ENCODE results near the gene KCNMB3.
"Not testable (repeated sequence)": the region's sequence is repeated elsewhere in the genome, so short reads cannot be mapped to it uniquely, and the experiment has no call there.

Gene KCNMB3

DNA sequence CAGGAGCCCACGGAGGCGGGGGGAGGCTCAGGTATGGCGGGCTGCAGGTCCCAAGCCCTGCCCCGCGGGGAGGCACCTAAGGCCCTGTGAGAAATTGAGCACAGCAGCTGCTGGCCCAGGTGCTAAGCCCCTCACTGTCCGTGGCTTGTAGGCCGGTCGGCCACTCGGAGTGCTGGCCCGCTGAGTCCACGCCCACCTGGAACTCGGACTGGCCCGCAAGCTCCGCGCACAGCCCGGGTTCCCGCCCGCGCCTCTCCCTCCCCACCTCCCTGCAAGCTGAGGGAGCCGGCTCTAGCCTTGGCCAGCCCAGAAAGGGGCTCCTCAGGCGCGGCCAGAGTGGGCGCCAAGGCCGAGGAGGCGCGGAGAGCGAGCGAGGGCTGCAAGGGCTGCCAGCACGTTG is 12.2 kb upstream of the KCNMB3 start:
- no peak for DNase-seq

- DNase-seq: peak; percentile 62
Measured at GRCh38 chr3:179260949-179261765, 10.2 kb upstream of the KCNMB3 start.

DNA sequence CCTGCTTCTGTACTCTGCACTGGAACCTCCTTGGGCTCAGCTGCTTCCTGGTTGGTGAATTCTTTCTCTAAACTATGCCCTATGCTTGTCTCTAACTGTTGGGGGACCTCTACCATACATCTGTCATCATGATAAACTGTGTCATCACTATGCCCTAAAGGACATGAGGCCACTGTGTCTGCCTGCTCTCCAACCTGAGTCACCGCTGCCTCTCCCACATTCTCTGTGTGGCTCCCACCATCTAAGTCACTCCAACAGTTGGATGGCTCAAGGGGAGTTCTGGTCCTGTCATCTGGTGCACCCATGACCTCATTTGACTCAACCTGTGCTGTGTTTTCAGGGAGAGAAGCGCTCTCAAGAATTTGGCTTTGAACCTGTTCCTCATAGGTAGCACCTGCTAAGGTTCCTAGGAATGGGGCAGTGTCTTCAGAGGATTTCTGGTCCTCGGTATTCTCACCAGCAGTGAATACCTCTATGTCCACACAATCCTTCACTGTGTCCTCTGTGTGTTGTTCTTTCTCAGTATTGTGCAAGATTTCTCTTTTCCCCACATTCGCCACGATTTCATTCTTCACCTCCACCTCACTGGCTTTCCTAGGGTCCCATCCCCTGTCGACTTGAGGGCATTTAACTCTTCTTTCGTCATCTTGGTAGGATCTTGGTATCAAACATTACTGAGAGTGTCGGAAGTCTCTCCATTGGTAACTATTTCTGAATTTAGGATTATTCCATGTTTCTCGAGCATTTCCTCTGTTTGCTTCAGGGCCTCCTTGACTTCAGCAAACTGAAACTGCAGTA is 9.2 kb upstream of the KCNMB3 start:
- not testable (repeated sequence) for DNase-seq

GRCh38 chr3:179258820-179259219 is 7.9 kb upstream of the KCNMB3 start:
- DNase-seq: no peak

GRCh38 chr3:179257742-179258141 is 6.8 kb upstream of the KCNMB3 start:
- not testable (repeated sequence) for DNase-seq

DNA sequence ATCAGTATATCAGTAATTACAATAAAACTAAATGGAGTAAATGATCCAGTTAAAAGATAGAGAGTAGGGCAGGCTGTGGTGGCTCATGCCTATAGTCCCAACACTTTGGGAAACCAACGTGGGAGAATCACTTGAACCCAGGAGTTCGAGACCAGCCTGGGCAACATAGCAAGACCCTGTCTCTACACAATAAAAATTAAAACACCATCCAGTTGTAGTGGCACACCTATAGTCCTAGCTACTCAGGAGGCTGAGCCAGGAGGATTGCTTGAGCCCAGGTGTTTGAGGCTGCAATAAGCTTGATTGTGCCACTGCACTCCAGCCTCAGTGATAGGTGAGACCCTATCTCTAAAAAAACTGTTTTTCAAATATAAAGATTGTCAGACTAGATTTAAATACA is 5.9 kb upstream of the KCNMB3 start:
- DNase-seq: no peak

DNA sequence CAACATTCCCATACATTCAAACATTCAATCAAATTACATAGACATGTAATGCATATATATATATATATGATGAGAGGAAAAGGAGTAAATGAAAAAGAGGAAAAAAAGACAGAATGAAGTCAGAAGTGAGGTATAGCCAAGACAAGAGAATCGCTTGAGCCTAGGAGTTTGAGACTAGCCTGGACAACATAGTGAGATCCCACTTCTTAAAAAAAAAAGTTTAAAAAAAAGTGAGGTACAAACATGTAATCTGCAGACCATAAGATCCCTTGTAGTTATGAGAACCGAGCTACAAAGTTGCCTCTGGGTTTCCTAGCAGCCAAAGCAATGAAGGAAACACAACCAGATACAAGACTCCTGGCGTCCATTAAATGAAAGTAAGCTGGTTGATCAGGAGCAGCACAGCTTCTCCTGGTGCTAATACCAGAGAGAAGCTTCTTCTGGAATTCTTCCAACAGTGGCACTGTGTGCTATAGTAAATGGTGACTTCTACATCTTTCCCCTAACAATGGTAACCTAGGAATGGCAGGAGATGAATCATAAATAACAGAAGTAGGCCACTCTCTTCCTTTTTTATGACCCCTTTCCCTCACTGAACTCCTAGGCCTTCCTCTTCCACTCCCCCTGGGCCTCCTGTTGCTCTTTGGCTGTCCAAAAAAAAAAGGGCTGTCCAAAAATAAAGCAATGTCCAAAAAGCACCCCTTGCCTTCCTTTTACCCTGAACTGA is 3.5 kb downstream of the KCNMB3 start:
- no peak for DNase-seq

DNA sequence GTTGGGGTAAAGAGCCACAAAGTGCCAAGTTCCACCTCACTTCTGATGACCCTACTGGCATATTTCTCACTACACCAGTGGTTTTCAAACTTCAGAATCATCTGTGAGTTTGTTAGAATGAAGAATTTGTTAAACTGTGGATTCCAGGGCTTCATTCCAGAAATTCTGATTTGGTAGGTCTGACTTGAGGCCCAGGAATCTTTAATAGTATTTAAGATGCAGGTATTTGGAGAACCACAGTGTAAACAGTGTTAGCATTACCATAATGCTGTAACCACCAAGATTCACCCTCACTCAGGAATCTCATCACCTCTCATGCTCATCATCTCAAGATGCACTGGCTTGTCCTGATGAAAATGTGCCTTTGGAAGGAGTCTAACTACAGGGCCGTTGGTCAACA is 6.0 kb downstream of the KCNMB3 start:
- no peak for DNase-seq

DNA sequence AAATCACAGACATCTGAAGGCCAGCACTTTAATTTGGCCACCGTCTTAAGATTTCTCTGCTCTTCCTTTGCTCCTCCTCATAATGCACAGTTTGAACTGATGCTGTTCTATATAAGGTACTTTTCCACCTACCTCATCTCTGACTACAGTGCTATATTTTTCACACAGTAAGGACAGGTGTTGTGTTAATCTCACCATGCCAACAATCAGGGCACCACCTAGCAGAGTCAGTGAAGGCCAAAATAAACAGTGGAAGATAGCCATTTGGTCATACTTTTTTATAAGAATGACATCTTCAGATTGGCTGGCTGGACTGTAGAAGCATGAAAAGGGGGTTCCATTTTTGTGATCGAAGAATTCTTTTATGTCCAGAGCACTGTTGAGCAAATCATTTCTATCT is 8.1 kb downstream of the KCNMB3 start:
- DNase-seq: not testable (repeated sequence)

GRCh38 chr3:179240299-179240698 is 10.6 kb downstream of the KCNMB3 start:
- DNase-seq: not testable (repeated sequence)

DNA sequence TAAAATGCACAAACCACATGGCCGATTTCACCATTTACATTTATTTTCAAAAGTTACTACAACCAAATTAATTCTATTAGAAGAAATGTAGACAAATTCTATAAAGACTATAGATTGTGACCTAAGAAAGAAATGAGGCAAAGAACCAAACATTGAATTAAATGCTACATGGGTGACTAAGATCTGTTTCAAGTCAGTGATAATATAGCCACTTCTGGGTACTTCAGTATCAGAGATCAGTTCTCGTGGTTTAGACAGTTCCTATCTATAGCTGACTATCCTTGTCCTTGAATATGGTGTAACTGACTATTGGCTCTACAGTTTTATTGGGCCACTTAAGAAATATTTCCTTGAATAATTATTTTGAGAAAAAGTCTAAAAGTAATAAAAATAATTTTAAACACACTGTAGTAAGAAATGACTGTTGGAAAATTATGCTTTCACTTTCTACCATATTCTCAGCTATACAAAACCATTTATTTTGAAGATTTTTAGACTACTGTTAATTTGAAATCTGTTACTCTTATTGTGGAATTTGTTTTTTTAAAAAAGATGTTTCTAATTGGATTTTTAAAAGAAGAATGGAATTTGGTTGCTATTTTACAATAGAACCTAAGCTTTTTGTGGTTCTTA is 14.1 kb downstream of the KCNMB3 start:
- no peak for DNase-seq

DNA sequence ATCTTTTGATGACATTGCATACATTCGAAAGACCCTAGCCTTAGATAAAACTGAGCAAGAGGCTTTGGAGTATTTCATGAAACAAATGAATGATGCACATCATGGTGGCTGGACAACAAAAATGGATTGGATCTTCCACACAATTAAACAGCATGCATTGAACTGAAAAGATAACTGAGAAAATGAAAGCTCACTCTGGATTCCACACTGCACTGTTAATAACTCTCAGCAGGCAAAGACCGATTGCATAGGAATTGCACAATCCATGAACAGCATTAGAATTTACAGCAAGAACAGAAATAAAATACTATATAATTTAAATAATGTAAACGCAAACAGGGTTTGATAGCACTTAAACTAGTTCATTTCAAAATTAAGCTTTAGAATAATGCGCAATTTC is 16.7 kb downstream of the KCNMB3 start:
- DNase-seq: no peak

DNA sequence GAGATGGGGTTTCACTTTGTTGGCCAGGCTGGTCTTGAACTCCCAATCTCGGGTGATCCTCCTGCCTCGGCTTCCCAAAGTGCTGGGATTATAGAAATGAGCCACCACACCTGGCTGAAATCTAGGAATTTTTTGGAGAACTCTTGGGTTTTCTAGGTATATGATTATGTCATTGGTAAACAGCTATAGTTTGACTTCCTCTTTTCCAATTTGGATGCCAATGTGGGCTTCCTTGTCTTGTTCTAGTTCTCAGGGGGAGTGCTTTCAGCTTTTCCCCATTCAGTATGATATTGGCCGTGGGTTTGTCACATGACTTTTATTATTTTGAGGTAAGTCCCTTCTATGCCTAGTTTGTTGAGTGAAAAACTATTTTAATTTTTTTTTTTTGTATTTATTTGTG is 17.9 kb downstream of the KCNMB3 start:
- no peak for DNase-seq

- no peak for DNase-seq
Measured at GRCh38 chr3:179229177-179229576, 21.7 kb downstream of the KCNMB3 start.

- no peak for DNase-seq
Measured at GRCh38 chr3:179227349-179227748, 23.6 kb downstream of the KCNMB3 start.

- no peak for DNase-seq
Measured at GRCh38 chr3:179224584-179224983, 26.3 kb downstream of the KCNMB3 start.

- no peak for DNase-seq
Measured at GRCh38 chr3:179223548-179223947, 27.4 kb downstream of the KCNMB3 start.

DNA sequence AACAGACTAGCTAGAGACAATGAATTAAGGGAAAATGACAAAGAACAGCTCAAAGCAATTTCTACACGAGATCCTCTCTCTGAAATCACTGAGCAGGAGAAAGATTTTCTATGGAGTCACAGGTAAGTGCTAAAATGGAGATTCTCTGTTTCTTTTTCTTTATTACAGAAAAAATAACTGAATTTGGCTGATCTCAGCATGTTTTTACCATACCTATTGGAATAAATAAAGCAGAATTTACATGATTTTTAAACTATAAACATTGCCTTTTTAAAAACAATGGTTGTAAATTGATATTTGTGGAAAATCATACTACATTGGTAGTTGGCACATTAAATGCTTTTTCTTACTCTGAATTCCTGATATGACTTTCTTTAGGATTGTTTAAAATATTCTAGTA is 32.7 kb downstream of the KCNMB3 start:
- not testable (repeated sequence) for DNase-seq

DNA sequence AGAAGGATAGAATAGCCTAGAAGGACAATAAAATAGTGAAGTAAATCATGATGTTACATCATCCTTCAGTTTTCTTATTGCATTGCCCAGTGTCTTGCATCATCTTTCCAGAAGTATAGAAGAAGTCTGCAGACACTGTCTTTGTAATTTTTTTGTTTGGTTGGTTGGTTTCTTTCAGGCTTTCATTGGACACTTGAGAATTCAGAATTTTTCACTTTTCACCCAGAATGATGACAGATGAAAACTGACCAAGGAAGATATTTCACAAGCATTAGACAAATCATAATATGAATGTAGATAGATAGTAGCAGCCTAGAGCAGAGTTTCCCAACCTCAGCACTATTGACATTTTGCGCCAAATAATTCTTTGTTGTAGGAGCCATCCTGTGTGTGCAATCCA is 35.4 kb downstream of the KCNMB3 start:
- DNase-seq: not testable (repeated sequence)

DNA sequence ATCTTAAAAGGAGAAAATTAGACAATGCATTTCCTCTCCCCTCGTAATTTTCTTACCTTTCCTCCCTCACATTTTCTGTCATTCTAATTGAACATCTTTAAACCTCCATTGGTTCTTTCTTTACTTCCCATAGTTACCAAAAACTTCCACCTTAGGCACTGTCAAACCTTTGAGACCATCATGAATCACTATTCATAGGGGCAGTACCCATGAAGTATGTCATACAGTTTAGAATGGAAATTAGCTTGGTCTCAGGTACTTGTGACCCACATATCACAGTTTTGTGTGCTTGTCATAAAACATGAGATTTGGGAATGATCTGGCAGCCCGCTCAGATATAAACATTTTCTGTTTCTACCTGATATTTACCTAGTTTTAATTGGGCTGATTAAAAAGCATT is 50.1 kb downstream of the KCNMB3 start:
- DNase-seq: no peak

DNA sequence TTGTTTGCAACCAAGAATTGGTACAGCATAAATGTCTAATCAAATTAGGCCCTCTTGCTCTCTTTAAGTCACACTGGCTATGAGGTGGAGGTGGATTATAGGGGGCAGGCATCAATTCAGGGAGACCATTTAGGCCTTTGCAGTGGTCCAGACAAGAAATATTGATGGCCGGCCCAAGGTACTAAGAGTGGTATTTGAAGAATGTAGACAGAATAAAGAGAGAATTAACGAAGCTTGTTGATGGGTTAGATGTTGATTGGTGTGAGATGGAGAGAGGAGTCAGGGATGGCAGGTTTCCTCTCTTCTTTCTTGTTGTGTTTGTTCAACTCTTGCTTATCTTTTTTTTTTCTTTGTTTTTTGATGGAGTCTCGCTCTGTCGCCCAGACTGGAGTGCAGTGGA is 54.2 kb downstream of the KCNMB3 start:
- no peak for DNase-seq

DNA sequence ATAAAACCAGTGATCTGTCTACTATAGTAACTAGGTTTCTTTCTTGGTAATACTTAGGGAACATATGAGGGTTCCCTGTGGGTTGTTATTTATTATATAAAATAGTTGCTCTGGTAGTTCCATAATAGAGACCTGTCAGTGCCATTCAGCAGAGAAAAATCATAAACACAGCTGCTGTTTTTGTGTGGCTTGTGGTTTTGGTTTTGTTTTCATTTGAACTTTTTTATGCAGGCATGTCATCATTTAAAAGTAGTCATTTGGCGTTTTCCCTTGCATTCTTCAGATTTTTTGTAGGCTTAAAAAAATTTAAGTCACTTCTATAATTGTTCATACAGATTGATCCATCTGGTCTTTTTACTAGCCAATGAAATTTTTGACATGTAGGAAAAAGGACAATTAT is 54.8 kb downstream of the KCNMB3 start:
- DNase-seq: no peak

DNA sequence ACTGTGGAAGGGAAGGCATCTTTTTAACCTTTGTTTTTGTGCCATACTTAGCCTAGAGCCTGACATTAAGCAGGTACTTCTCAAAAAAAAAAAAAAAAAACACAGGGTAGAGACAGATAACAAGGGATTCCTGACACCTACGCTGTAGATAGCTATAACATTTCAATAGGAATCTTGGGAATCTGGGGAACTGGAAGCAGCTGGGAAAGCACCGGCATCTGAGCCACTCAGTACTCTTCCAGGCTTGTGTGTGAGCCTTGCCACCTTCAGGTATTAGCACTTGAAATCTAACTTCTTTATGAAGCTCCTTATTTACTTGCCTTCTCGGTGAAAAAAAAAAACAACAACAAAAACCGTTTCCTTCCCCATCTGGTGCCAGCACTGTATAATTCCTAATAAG is 56.0 kb downstream of the KCNMB3 start:
- DNase-seq: no peak

Measured in stimulated activated CD4-positive, alpha-beta T cell treated with anti-CD3 and anti-CD28 coated beads, Interleukin-1b, Interleukin-23, amount 100 ng/mL, for 48 hours (primary cell).